CD4-positive, alpha-beta T cell (primary cell): ENCODE measurements around the gene NACC2. TPM values are rescaled to one million over a fixed set of nuclear protein-coding genes. Genes with fewer than 3 reads are reported as not detected.

Experiments
- ATAC-seq: fragments of 200-7000 bp; cut with Tn5 transposase; one replicate; pipeline ENCODE4 v1.10.0; 2022; ENCODE audit warnings: mild to moderate bottlenecking; ENCODE audit not compliant: poor library complexity
- CTCF ChIA-PET: fragments of 350-600 bp; sonication (Branson Sonifier 250); formaldehyde crosslinking; loops from one replicate; lab custom pipeline; 2021; ENCODE audit warnings: antibody characterized with exemption, inconsistent platforms; lab: Charles Lee
- POLR2A ChIA-PET: fragments of 350-600 bp; sonication (Branson Sonifier 250); formaldehyde crosslinking; loops from one replicate; lab custom pipeline; 2021; ENCODE audit warnings: antibody characterized with exemption, inconsistent platforms; lab: Charles Lee
- DNase-seq, 14 experiments: peaks; one replicate each; pipeline ENCODE4 v3.0.0-alpha.2; 2013 to 2020; ENCODE audit warnings: mixed read lengths in 2 of 14
- H3K27ac ChIP-seq, 2 donors: one replicate each; pipeline versions ENCODE4 v1.5.1 to v1.7.0; 2013; ENCODE audit warnings: low read length in 2 of 2, low read depth in 1 of 2, mild to moderate bottlenecking in 1 of 2
- H3K27me3 ChIP-seq, 2 experiments: 1 replicate in 1 of 2; 2 replicates in 1 of 2; pipeline versions ENCODE4 v1.6.1 to v1.7.0; 2013; ENCODE audit warnings: low read length in 2 of 2, control low read depth in 1 of 2, mild to moderate bottlenecking in 1 of 2, moderate library complexity in 1 of 2; ENCODE audit not compliant: insufficient read depth in 2 of 2, control insufficient read depth in 1 of 2
- H3K36me3 ChIP-seq: one replicate; pipeline ENCODE4 v1.6.1; 2013; ENCODE audit warnings: low read length, control low read depth; ENCODE audit not compliant: insufficient read depth
- H3K4me1 ChIP-seq: one replicate; pipeline ENCODE4 v1.6.1; 2013; ENCODE audit warnings: low read length, control low read depth; ENCODE audit not compliant: insufficient read depth
- H3K4me3 ChIP-seq: one replicate; pipeline ENCODE4 v1.5.1; 2013; ENCODE audit warnings: mild to moderate bottlenecking, low read length, moderate library complexity
- H3K9me3 ChIP-seq, 2 experiments: 1 replicate in 1 of 2; 2 replicates in 1 of 2; pipeline versions ENCODE4 v1.6.1 to v1.7.0; 2013; ENCODE audit warnings: low read length in 2 of 2, mild to moderate bottlenecking in 2 of 2, control low read depth in 1 of 2, moderate library complexity in 1 of 2; ENCODE audit not compliant: control insufficient read depth in 1 of 2, insufficient read depth in 1 of 2
- H3K27ac Mint-ChIP-seq: one replicate; pipeline ENCODE4 v1.8.0; 2020; ENCODE audit warnings: mixed read lengths
- H3K27me3 Mint-ChIP-seq: one replicate; pipeline ENCODE4 v1.8.0; 2021; ENCODE audit warnings: mixed read lengths
- H3K36me3 Mint-ChIP-seq: one replicate; pipeline ENCODE4 v1.8.0; 2021; ENCODE audit warnings: low read depth, mixed read lengths
- H3K4me1 Mint-ChIP-seq: one replicate; pipeline ENCODE4 v1.8.0; 2021; ENCODE audit warnings: low read depth, mixed read lengths
- H3K4me3 Mint-ChIP-seq: one replicate; pipeline ENCODE4 v1.8.0; 2020; ENCODE audit warnings: mild to moderate bottlenecking, mixed read lengths
- H3K9me3 Mint-ChIP-seq: one replicate; pipeline ENCODE4 v1.8.0; 2020; ENCODE audit warnings: mixed read lengths
- CTCF ChIP-seq: fragments of 200-600 bp; IDR thresholded peaks from one replicate; pipeline ENCODE4 v1.8.0; 2022; ENCODE audit warnings: antibody characterized with exemption, mild to moderate bottlenecking
- intact Hi-C, 2 experiments: fragments of 100-400 bp; cut with DNase I in 1 of 2; cut with micrococcal nuclease in 1 of 2; formaldehyde crosslinking; loops; one replicate each; pipeline versions ENCODE4 v1.15.1 to v1.9.0; 2023 to 2025; cut with DNase I, micrococcal nuclease
- total RNA-seq, 174 experiments: library from RNA in 2 of 174; stranded (reverse) in 2 of 174; gene quantifications; one replicate each; pipeline ENCODE4 v1.2.3 and lab custom pipeline; 2021 to 2026

NACC2 gene
- total RNA-seq, 2 experiments from 2014 or later = 2.1 to 2.7 TPM

DNA sequence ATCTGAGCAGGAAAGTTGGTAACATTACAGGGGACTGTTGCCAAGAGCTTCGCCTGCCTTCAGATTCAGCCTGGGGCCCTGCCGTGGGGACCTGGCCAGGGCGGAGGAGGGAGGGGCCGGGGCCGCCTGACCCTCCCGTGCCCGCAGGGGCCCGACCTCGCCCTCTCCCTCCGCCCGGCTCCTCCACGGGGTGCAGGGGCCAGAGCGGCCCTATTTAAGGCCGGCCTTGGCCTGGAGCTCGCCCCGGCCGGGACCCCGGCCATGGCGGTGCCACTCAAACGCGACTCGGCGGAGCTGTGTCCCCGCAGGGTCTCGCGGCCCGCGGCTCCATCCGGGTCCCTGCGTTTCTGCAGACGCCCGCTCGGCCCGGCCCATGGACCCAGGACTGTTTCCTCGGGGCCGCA, 22.8 kb upstream of the NACC2 start:
- Histone ChIP-seq H3K27me3 (no peaks in the 10 kb centered on the region), H3K9me3 (no peaks in the 10 kb centered on the region), H3K4me1 (peaks cover 64% of the 10 kb centered on the region), H3K4me3 (peak overlapping the region; percentile 54), H3K27ac (peak overlapping the region in 1 of 2 donors; percentile 67), H3K36me3 (peaks cover 19% of the 10 kb centered on the region)
- no peak for TF ChIP-seq CTCF
- ATAC-seq (no peak), DNase-seq (no peak)
- no peaks in the 10 kb centered on the region for H3K27me3 Mint-ChIP-seq
- H3K36me3 Mint-ChIP-seq = peaks cover 5% of the 10 kb centered on the region
- ChIA-PET POLR2A (interaction anchor here (0.9 to 2.4 kb wide), 7 partner anchors 8 to 156 kb away, joined by 4 to 22 read pairs (median 5); partner anchors contain the start of gene UBAC1), CTCF (interaction anchor here (0.9 to 1.3 kb wide), 3 partner anchors 8 to 29 kb away, joined by 3 to 5 read pairs (median 3); partner anchors contain the start of gene NACC2)
- peak overlapping the region; percentile 87 for H3K4me3 Mint-ChIP-seq
- H3K27ac Mint-ChIP-seq = peak overlapping the region; percentile 70
- no peaks in the 10 kb centered on the region for H3K9me3 Mint-ChIP-seq
- intact Hi-C loops = loop anchor here (1.0 to 5.0 kb wide), 4 partner anchors 9 to 244 kb away; partner anchors contain the start of genes CAMSAP1 (in 2 of the 2), DNLZ (in 1 of the 2) and UBAC1 (in 1 of the 2)
- peaks cover 26% of the 10 kb centered on the region for H3K4me1 Mint-ChIP-seq

DNA sequence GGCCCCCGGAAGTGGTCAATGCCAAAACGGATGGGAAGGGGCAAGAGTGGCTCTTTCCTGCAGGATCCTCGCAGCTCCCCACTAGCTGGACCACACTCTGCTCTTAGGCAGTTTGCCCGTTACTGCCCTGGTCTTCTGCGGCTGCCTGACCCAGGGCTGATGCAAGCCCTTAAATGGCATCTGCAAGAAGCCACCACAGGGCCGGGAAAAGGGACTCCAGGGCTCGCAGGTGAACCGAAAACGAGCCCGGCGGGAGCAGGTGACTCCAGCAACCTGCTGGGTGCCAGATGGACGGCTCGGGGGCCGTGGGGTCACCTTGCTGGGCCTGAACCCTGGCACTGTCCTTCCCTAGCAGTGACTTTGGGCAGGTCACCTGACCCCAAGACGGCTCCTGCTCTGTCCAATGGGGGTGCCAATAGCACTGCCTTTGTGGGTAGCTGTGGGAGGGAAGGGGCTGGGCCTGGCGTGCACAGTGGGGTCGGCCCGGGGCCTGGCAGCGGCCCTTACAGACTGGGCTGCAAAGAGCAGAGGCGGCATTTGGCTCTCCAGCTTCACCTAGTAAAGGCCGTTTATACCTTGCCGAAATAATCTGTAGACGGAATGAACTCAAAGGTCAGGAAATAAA, 22.3 kb upstream of the NACC2 start:
- H3K4me1 Mint-ChIP-seq = peaks cover 27% of the 10 kb centered on the region
- Histone ChIP-seq H3K9me3 (no peaks in the 10 kb centered on the region), H3K4me1 (peaks cover 64% of the 10 kb centered on the region), H3K27ac (peak overlapping the region in 1 of 2 donors; percentile 67), H3K27me3 (no peaks in the 10 kb centered on the region), H3K36me3 (peaks cover 19% of the 10 kb centered on the region), H3K4me3 (peak overlapping the region; percentile 54)
- no peaks in the 10 kb centered on the region for H3K27me3 Mint-ChIP-seq
- H3K27ac Mint-ChIP-seq = peak overlapping the region; percentile 70
- POLR2A ChIA-PET = interaction anchor here (0.9 to 2.4 kb wide), 7 partner anchors 8 to 156 kb away, joined by 4 to 22 read pairs (median 5); partner anchors contain the start of gene UBAC1
- no peak for ATAC-seq
- DNase-seq = peak in 1 of 14 experiments; percentile 43
- intact Hi-C loops = loop anchor here in 1 of 2 experiments (5.0 kb wide), 1 partner anchor 245 kb away; the partner anchor contains the start of gene DNLZ
- no peak for TF ChIP-seq CTCF
- H3K9me3 Mint-ChIP-seq = no peaks in the 10 kb centered on the region
- H3K4me3 Mint-ChIP-seq = peak overlapping the region; percentile 87
- peaks cover 5% of the 10 kb centered on the region for H3K36me3 Mint-ChIP-seq
- CTCF ChIA-PET = interaction anchor here (0.9 to 1.2 kb wide), 2 partner anchors 8 to 28 kb away, joined by 3 to 5 read pairs; no protein-coding TSS in a partner anchor

DNA sequence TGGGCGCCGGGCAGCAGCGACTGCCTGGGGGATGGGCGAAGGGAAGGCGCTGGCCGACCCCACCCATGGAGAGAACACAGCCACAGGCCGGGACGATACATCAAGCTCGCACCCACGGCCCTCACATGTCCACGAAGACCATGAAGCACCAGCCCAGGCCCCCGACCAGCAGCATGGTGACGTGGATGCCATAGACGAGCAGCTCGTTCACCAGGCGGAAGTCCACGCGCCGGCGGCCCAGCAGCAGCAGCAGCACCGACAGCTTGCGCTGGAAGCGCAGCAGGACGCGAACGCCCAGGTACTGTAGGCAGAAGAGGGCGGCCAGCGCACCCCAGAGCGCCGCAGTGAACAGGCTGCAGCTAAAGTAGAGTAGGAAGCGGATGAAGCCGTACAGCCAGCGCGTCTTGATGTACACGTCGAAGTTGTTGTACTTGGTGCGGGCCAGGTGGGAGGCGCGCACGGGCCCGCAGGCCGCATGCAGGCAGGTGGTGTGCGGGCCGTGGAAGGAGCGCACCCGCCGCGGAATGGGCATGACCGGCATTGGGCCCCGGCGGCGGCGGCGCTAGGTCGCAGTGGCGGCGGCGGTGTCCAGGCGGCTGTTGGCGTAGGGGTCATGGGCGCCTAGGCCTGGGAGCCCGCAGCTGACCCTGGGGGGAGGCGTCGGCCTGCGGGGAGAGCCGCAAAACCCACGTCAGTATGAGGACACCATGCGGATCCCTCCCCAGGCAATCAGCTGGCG, 21.4 kb upstream of the NACC2 start:
- H3K4me3 ChIP-seq = no peak overlapping the region
- H3K27ac Mint-ChIP-seq = no peak overlapping the region
- intact Hi-C loops = loop anchor here in 1 of 2 experiments (5.0 kb wide), 1 partner anchor 246 kb away; the partner anchor contains the start of gene DNLZ
- H3K9me3 ChIP-seq = no peaks in the 10 kb centered on the region
- CTCF ChIA-PET = no interaction called here
- no peak overlapping the region for H3K27ac ChIP-seq
- ATAC-seq (no peak), DNase-seq (no peak)
- peaks cover 5% of the 10 kb centered on the region for H3K36me3 Mint-ChIP-seq
- peaks cover 36% of the 10 kb centered on the region for H3K4me1 Mint-ChIP-seq
- peaks cover 73% of the 10 kb centered on the region for H3K4me1 ChIP-seq
- POLR2A ChIA-PET = interaction anchor here (2.4 kb wide), 1 partner anchor 9 kb away, joined by 10 read pairs; no protein-coding TSS in a partner anchor
- no peaks in the 10 kb centered on the region for H3K9me3 Mint-ChIP-seq
- no peaks in the 10 kb centered on the region for H3K27me3 ChIP-seq
- TF ChIP-seq CTCF = no peak
- no peaks in the 10 kb centered on the region for H3K27me3 Mint-ChIP-seq
- peak overlapping the region; percentile 54 for H3K4me3 Mint-ChIP-seq
- H3K36me3 ChIP-seq = peaks cover 19% of the 10 kb centered on the region
